Urinary bladder (tissue), 4 donors: ENCODE data around the gene SKA2. TPM values are rescaled to one million over a fixed set of nuclear protein-coding genes. Genes with fewer than 3 reads are reported as not detected.
"Not testable (repeated sequence)": the region's sequence is repeated elsewhere in the genome, so short reads cannot be mapped to it uniquely, and the experiment has no call there.

Experiments
- DNase-seq: peaks from one replicate; pipeline ENCODE4 v3.0.0-alpha.2; 2015; ENCODE audit errors: extremely low spot score
- H3K27ac ChIP-seq: one replicate; pipeline ENCODE4 v1.5.1; 2013; ENCODE audit warnings: low read depth, mild to moderate bottlenecking, moderate library complexity
- H3K36me3 ChIP-seq: one replicate; pipeline ENCODE4 v1.6.1; 2013; ENCODE audit warnings: mild to moderate bottlenecking, moderate library complexity; ENCODE audit not compliant: insufficient read depth
- H3K4me1 ChIP-seq: one replicate; pipeline ENCODE4 v1.6.1; 2013; ENCODE audit warnings: mild to moderate bottlenecking, moderate library complexity; ENCODE audit not compliant: insufficient read depth
- H3K4me3 ChIP-seq: one replicate; pipeline ENCODE4 v1.5.1; 2013; ENCODE audit warnings: low read depth, low read length
- WGBS: extraction: QIAGEN DNeasy Blood & Tissue Kit; methylation state at CpG from one replicate; pipeline ENCODE4 v1.1.7; 2013; 5-methylcytosine and 5-hydroxymethylcytosine counted together
- polyA plus RNA-seq: library from polyadenylated mRNA; stranded (reverse); fragments of 200-250 nt; gene quantifications from one replicate; pipeline ENCODE4 v1.2.3, GENCODE V29; 2013
- total RNA-seq: library from RNA; depleted of rRNA; stranded (reverse); fragments of >200 nt; gene quantifications from one replicate; pipeline ENCODE4 v1.2.3, GENCODE V29; 2014
- donor health status: healthy with polysubstance abuse.
- donor health status: healthy.

SKA2 gene
- total and polyA plus RNA-seq, 2 donors: 26.9 to 76.9 TPM

- DNase-seq: no peak
- 90% methylated on average over 4 of the region's 4 CpGs for WGBS
- Histone ChIP-seq H3K27ac (no peak overlapping the region), H3K4me3 (no peak overlapping the region), H3K36me3 (no peaks in the 10 kb centered on the region), H3K4me1 (no peaks in the 10 kb centered on the region)
These were observed 15.0 kb downstream of the SKA2 start for GRCh38 chr17:59139939-59140338.

- WGBS: 94% methylated on average over 10 of the region's 10 CpGs
- H3K36me3 ChIP-seq, H3K27ac ChIP-seq, DNase-seq, H3K4me1 ChIP-seq, H3K4me3 ChIP-seq: not testable (repeated sequence)
These were observed 16.6 kb downstream of the SKA2 start for GRCh38 chr17:59138339-59138738.

- WGBS: 68% methylated on average over 1 of the region's 1 CpG
- Histone ChIP-seq H3K4me1 (no peaks in the 10 kb centered on the region), H3K27ac (no peak overlapping the region), H3K36me3 (peaks cover 2% of the 10 kb centered on the region), H3K4me3 (no peak overlapping the region)
- no peak for DNase-seq
These were observed 23.9 kb downstream of the SKA2 start for GRCh38 chr17:59131131-59131530.

GRCh38 chr17:59129814-59130213 is 25.2 kb downstream of the SKA2 start:
- DNase-seq: no peak
- H3K4me1 ChIP-seq: no peaks in the 10 kb centered on the region
- peaks cover 2% of the 10 kb centered on the region for H3K36me3 ChIP-seq
- 50% methylated on average over 2 of the region's 2 CpGs for WGBS
- H3K27ac ChIP-seq: no peak overlapping the region
- H3K4me3 ChIP-seq: no peak overlapping the region

- DNase-seq: no peak
- Histone ChIP-seq H3K4me1 (no peaks in the 10 kb centered on the region), H3K4me3 (no peak overlapping the region), H3K36me3 (no peaks in the 10 kb centered on the region), H3K27ac (no peak overlapping the region)
- WGBS: 61% methylated on average over 3 of the region's 3 CpGs
These were observed 28.1 kb downstream of the SKA2 start for GRCh38 chr17:59126809-59127417.

GRCh38 chr17:59124665-59125064 is 30.3 kb downstream of the SKA2 start:
- no peaks in the 10 kb centered on the region for H3K4me1 ChIP-seq
- no peak overlapping the region for H3K4me3 ChIP-seq
- WGBS: 95% methylated on average over 6 of the region's 6 CpGs
- no peaks in the 10 kb centered on the region for H3K36me3 ChIP-seq
- DNase-seq: no peak
- H3K27ac ChIP-seq: no peak overlapping the region

- Histone ChIP-seq H3K36me3 (no peaks in the 10 kb centered on the region), H3K4me1 (no peaks in the 10 kb centered on the region), H3K27ac (no peak overlapping the region), H3K4me3 (no peak overlapping the region)
- no peak for DNase-seq
- 96% methylated on average over 9 of the region's 9 CpGs for whole genome bisulfite sequencing
These were observed 33.0 kb downstream of the SKA2 start for GRCh38 chr17:59121901-59122480.

- no peak overlapping the region for H3K4me3 ChIP-seq
- no peak for DNase-seq
- H3K27ac ChIP-seq: no peak overlapping the region
- 96% methylated on average over 9 of the region's 9 CpGs for WGBS
- no peaks in the 10 kb centered on the region for H3K4me1 ChIP-seq
- no peaks in the 10 kb centered on the region for H3K36me3 ChIP-seq
These were observed 39.5 kb downstream of the SKA2 start for GRCh38 chr17:59115474-59115873.

- Histone ChIP-seq H3K4me3 (no peak overlapping the region), H3K4me1 (peaks cover 2% of the 10 kb centered on the region), H3K36me3 (no peaks in the 10 kb centered on the region), H3K27ac (no peak overlapping the region)
- no peak for DNase-seq
- WGBS: 80% methylated on average over 3 of the region's 3 CpGs
These were observed 43.4 kb downstream of the SKA2 start for GRCh38 chr17:59111539-59111938.

- no peak overlapping the region for H3K4me3 ChIP-seq
- no peaks in the 10 kb centered on the region for H3K36me3 ChIP-seq
- DNase-seq: no peak
- no peak overlapping the region for H3K27ac ChIP-seq
- H3K4me1 ChIP-seq: peaks cover 2% of the 10 kb centered on the region
These were observed 44.0 kb downstream of the SKA2 start for GRCh38 chr17:59110973-59111372.

- no peak for DNase-seq
- H3K4me1 ChIP-seq: peaks cover 2% of the 10 kb centered on the region
- H3K4me3 ChIP-seq: no peak overlapping the region
- 85% methylated on average over 7 of the region's 7 CpGs for WGBS
- no peak overlapping the region for H3K27ac ChIP-seq
- H3K36me3 ChIP-seq: no peaks in the 10 kb centered on the region
These were observed 46.4 kb downstream of the SKA2 start for GRCh38 chr17:59108400-59109102.

- peaks cover 2% of the 10 kb centered on the region for H3K4me1 ChIP-seq
- DNase-seq: no peak
- H3K27ac ChIP-seq: peak overlapping the region; percentile 13
- H3K4me3 ChIP-seq: peak overlapping the region; percentile 77
- no peaks in the 10 kb centered on the region for H3K36me3 ChIP-seq
- WGBS: 2% methylated on average over 10 of the region's 10 CpGs
These were observed 47.7 kb downstream of the SKA2 start for GRCh38 chr17:59107306-59107670.

GRCh38 chr17:59106463-59107305 is 48.3 kb downstream of the SKA2 start, which contains the start of gene TRIM37:
Gene TRIM37 (minus strand): TSS chr17:59106880. CDS start chr17:59106461, 419 bp downstream.
- H3K4me3 ChIP-seq: peak within 1 kb of the TSS; percentile 77
- peak; percentile 96 for DNase-seq
- no peaks in the 10 kb centered on the region for H3K36me3 ChIP-seq
- H3K27ac ChIP-seq: peak within 1 kb of the TSS; percentile 74
- H3K4me1 ChIP-seq: peaks cover 2% of the 10 kb centered on the region
- WGBS: under 1% methylated on average over 89 of the region's 89 CpGs
